K562 (cell line): ENCODE results near the gene TNFRSF18. TPM values are rescaled to one million over a fixed set of nuclear protein-coding genes. Genes with fewer than 3 reads are reported as not detected.

ENCODE experiments used
- BRCA1 ChIP-seq, 2 experiments: fragments of 450-650 bp in 1 of 2; sonication (generic) in 1 of 2; formaldehyde crosslinking in 1 of 2; IDR thresholded peaks; 2 replicates each; pipeline versions ENCODE4 v1.5.0 to v1.6.1; 2017 to 2020; ENCODE audit warnings: mild to moderate bottlenecking in 1 of 2, missing genetic modification reagents in 1 of 2
- DEAF1 ChIP-seq: fragments of 450-650 bp; formaldehyde crosslinking; IDR thresholded peaks from 2 replicates; pipeline ENCODE4 v1.4.0; 2020; ENCODE audit warnings: mild to moderate bottlenecking, moderate library complexity
- E2F5 ChIP-seq: sonication (generic); formaldehyde crosslinking; IDR thresholded peaks from 2 replicates; pipeline ENCODE4 v1.8.0; 2022; ENCODE audit warnings: mild to moderate bottlenecking, missing genetic modification reagents
- EZH2 ChIP-seq: IDR thresholded peaks from 2 replicates; pipeline ENCODE4 v1.6.1; 2012; ENCODE audit warnings: low read depth, mild to moderate bottlenecking, inconsistent platforms, low read length, borderline replicate concordance
- FOXK2 ChIP-seq, 2 experiments: fragments of 450-650 bp; IDR thresholded peaks in 1 of 2; conservative IDR thresholded peaks in 1 of 2; 2 replicates each; pipeline ENCODE4 v1.6.1; 2016; ENCODE audit warnings: low read depth in 2 of 2, mild to moderate bottlenecking in 1 of 2
- KAT2B ChIP-seq: IDR thresholded peaks from one replicate; pipeline ENCODE4 v1.6.1; 2012; ENCODE audit warnings: low read depth, mild to moderate bottlenecking, control low read depth, inconsistent platforms, low read length, moderate library complexity
- MTA3 ChIP-seq: fragments of 450-650 bp; formaldehyde crosslinking; IDR thresholded peaks from 2 replicates; pipeline ENCODE4 v1.6.1; 2017; ENCODE audit warnings: mild to moderate bottlenecking, borderline replicate concordance
- RBM39 ChIP-seq: fragments of 200-400 bp; formaldehyde crosslinking; optimal IDR thresholded peaks from 2 replicates; pipeline ENCODE3; 2018; ENCODE audit warnings: low read depth, low read length
- SAFB ChIP-seq: fragments of 200-400 bp; formaldehyde crosslinking; IDR thresholded peaks from 2 replicates; pipeline ENCODE4 v1.6.1; 2017; ENCODE audit warnings: low read depth, low read length, borderline replicate concordance
- SIRT6 ChIP-seq: IDR thresholded peaks from one replicate; pipeline ENCODE4 v1.6.1; 2012; ENCODE audit warnings: low read depth, mild to moderate bottlenecking, control low read depth, inconsistent platforms, low read length, moderate library complexity
- SMAD2 ChIP-seq: fragments of 150-350 bp; IDR thresholded peaks from 2 replicates; pipeline ENCODE4 v1.6.1; 2014; ENCODE audit warnings: low read depth, mild to moderate bottlenecking, low read length
- TCFL5 ChIP-seq: fragments of 250-450 bp; sonication (Bioruptor Pico); conservative IDR thresholded peaks from 2 replicates; pipeline ENCODE4 v1.6.1; 2021; ENCODE audit warnings: mild to moderate bottlenecking, moderate library complexity, matching md5 sums
- ZBTB17 ChIP-seq: fragments of 450-650 bp; formaldehyde crosslinking; IDR thresholded peaks from 2 replicates; pipeline ENCODE4 v1.4.0; 2020; ENCODE audit warnings: mild to moderate bottlenecking
- ZFP30 ChIP-seq: fragments of 250-450 bp; sonication (Bioruptor Pico); IDR thresholded peaks from 2 replicates; pipeline ENCODE4 v1.8.0; 2022; ENCODE audit warnings: moderate library complexity, mild to moderate bottlenecking, inconsistent platforms, borderline replicate concordance
- ZNF121 ChIP-seq: sonication (generic); formaldehyde crosslinking; conservative IDR thresholded peaks from 2 replicates; pipeline ENCODE4 v1.8.0; 2022; ENCODE audit warnings: missing genetic modification reagents
- ZNF140 ChIP-seq: fragments of 250-450 bp; sonication (Bioruptor Pico); IDR thresholded peaks from 2 replicates; pipeline ENCODE4 v1.8.0; 2021; ENCODE audit warnings: moderate library complexity, mild to moderate bottlenecking, inconsistent platforms
- ZNF444 ChIP-seq: fragments of 250-450 bp; sonication (Bioruptor Pico); IDR thresholded peaks from 2 replicates; pipeline ENCODE4 v1.4.0; 2020; ENCODE audit warnings: mild to moderate bottlenecking, moderate library complexity
- ZNF57 ChIP-seq: fragments of 450-650 bp; formaldehyde crosslinking; IDR thresholded peaks from 2 replicates; pipeline ENCODE4 v1.4.0; 2020; ENCODE audit warnings: mild to moderate bottlenecking, moderate library complexity
- ZNF76 ChIP-seq: fragments of 250-450 bp; sonication (Bioruptor Pico); IDR thresholded peaks from 2 replicates; pipeline ENCODE4 v1.4.0; 2020; ENCODE audit warnings: mild to moderate bottlenecking, moderate library complexity, borderline replicate concordance
- polyA plus RNA-seq, 8 experiments: library from polyadenylated mRNA; depleted of rRNA in 4 of 8; stranded (reverse) in 5 of 8; unstranded in 3 of 8; fragments of >200 nt; fragmentation: Nextera tagmentation in 2 of 8; fragmentation: Illumina TruSeq in 1 of 8; extraction: Ambion mirVana in 2 of 8; extraction: Trizol in 1 of 8; gene quantifications; 2 replicates each; pipeline versions ENCODE4 v1.2.1 to v1.2.3, GENCODE V29; 2011 to 2014; ENCODE audit warnings: inconsistent platforms in 1 of 8, missing spikeins in 1 of 8
- total RNA-seq, 7 experiments: library from RNA; depleted of rRNA in 6 of 7; stranded (reverse); fragments of >200 nt in 6 of 7; fragmentation: Illumina TruSeq in 2 of 7; extraction: Trizol in 2 of 7; gene quantifications; 2 replicates each; pipeline versions ENCODE4 v1.2.1 to v1.2.3, GENCODE V29; 2011 to 2021; ENCODE audit warnings: low replicate concordance in 1 of 7
- TF ChIP-seq, protein P1 (sequence below): IDR thresholded peaks from 2 replicates; pipeline ENCODE4 v1.6.1; 2012; ENCODE audit warnings: low read depth, low read length, improper control_type of control experiment, borderline replicate concordance
- TF ChIP-seq, protein P2 (sequence below): fragments of 450-650 bp; formaldehyde crosslinking; IDR thresholded peaks from 2 replicates; pipeline ENCODE4 v1.4.0; 2022; ENCODE audit warnings: missing genetic modification characterization

Gene TNFRSF18
- total and polyA plus RNA-seq, 9 of the 15 experiments (the other 6 are each of a cell fraction or from before 2014, with no cell fraction given): 0.24 to 0.27 TPM; not detected in 7

DNA sequence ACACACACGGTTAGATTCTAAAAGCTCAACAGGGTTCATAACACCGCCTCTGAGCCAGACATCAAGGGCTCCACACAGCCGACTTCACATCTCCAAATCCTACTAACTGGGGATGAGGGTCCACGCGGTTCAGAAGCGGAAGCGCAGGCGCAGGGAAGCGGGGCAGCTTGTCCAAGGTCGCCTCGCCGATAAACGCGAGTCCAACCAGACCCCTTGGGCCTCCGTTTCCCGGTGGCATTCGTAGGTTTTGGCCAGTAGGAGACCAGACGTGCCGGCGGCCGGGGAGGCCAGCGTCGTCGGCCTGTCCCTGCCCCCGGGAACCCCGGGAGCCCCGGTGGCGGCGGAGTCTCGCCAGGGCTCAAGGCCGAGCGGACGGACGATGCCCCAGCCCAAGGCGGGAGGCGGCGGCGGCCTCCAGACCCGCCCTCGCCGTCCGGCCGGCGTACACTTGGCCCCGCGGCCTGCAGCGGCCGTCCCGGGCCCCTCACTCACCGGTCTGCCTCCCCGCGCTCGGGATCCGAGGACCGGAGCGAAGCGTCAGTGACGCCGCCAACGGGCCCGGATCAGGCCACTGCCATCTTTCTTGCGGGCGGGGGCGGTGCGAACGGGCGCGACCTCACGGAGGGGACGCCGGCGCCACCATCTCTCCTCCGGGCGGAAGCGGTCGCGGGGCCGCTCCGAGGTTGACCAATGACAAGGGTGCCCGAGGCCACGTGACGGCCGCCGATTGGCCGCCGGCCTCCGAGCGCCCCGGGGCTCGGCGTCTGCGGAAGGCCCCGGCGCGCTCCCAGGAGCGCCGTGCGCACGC, 25.2 kb upstream of the TNFRSF18 start, which contains the start of gene SDF4 (continued):
- TF ChIP-seq DEAF1 (CRISPR knock-in tag) (no peak), RBM39 (no peak), ZNF76 (CRISPR knock-in tag) (peak; percentile 90; the same call in 1 of the 2 replicates), E2F5 (no peak), KAT2B (no peak), BRCA1 (IDR thresholded peaks at IDR 0.05) (no peak), BRCA1 (CRISPR knock-in tag; IDR thresholded peaks at IDR 0.05) (no peak), MTA3 (peak; percentile 84), ZNF140 (CRISPR knock-in tag) (no peak), ZBTB17 (CRISPR knock-in tag) (peak; percentile 82), TCFL5 (no peak), ZNF444 (CRISPR knock-in tag) (no peak), ZFP30 (no peak), EZH2 (no peak), ZNF121 (CRISPR knock-in tag) (no peak), SIRT6 (no peak), ZNF57 (CRISPR knock-in tag) (no peak; the same call in 1 of the 2 replicates), SAFB (no peak), FOXK2 (conservative IDR thresholded peaks at IDR 0.05 in 1 of 2, IDR thresholded peaks at IDR 0.05 in 1 of 2; ENCODE audit: low read depth in 2 of 2) (no peak), SMAD2 (no peak)
- TF ChIP-seq, protein P1, sequence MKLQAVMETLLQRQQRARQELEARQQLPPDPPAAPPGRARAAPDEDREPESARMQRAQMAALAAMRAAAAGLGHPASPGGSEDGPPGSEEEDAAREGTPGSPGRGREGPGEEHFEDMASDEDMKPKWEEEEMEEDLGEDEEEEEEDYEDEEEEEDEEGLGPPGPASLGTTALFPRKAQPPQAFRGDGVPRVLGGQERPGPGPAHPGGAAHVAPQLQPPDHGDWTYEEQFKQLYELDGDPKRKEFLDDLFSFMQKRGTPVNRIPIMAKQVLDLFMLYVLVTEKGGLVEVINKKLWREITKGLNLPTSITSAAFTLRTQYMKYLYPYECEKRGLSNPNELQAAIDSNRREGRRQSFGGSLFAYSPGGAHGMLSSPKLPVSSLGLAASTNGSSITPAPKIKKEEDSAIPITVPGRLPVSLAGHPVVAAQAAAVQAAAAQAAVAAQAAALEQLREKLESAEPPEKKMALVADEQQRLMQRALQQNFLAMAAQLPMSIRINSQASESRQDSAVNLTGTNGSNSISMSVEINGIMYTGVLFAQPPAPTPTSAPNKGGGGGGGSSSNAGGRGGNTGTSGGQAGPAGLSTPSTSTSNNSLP: no peak
- TF ChIP-seq, protein P2, sequence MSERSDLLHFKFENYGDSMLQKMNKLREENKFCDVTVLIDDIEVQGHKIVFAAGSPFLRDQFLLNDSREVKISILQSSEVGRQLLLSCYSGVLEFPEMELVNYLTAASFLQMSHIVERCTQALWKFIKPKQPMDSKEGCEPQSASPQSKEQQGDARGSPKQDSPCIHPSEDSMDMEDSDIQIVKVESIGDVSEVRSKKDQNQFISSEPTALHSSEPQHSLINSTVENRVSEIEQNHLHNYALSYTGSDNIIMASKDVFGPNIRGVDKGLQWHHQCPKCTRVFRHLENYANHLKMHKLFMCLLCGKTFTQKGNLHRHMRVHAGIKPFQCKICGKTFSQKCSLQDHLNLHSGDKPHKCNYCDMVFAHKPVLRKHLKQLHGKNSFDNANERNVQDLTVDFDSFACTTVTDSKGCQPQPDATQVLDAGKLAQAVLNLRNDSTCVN (CRISPR knock-in tag): no peak
